ENCODE measurements around the gene ATG2B.
"Not testable (repeated sequence)": the region's sequence is repeated elsewhere in the genome, so short reads cannot be mapped to it uniquely, and the experiment has no call there.

ATG2B gene

DNA sequence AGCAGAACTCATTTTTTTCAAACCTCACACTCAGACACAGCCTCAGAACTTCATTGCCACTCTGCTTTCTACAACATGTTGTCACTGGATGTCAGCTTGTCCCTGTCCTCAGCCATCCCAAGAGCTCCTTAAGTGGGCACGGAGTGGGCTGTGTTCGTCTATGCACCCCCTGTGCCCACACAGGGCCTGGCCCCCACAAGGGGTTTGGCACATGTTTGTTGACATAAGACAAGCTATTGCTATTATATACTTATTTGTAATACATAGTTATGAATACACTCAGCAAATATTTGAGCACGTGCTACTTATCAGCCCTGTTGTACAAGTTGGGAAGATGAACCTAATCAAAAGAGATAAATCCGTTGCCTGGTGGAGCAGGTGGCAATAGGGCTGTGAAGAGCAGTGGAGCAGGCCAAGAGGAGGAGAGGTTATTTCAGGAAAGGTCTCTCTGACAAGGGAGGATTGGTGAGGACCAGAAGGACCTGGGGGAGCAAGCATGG is 111.4 kb downstream of the ATG2B start:
- FAIRE-seq, result no peak

DNA sequence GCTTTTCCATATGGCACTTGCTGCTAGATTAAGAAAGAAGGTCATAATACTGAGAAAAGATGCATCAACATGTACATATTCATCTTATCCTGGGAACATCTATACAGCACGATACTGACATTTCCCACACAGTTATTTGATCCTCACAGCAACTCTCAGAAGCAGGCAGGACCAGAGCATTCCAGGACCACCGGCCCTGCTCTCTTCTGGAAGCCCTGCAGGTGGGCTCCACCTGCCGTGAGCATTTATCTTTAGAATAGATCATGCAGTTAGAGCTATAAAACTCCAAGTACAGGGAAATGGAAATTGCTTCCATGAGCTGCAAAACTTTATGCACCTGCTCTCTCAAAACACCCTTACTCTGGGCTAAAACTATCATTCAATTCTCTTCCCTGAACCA is 112.7 kb downstream of the ATG2B start:
- no peak for FAIRE-seq

DNA sequence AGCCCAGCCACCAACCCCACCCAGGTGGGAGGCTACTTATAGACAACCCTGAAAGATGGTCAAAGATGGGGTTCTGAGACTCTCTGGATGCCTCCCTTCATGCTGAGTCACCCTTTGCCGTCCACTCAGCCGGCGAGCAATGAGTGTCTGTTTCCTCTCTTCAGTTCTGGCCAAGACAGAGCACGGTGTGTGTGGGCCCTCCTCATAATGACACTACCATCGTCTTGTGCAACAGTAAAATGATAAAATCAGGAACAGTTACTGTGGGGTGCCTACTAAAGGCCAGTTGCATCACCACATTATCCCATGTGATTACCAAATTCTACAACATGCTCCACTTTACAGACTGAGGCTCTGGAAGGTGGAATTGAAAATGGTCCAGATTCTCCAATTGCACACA is 114.1 kb downstream of the ATG2B start:
- no peak for FAIRE-seq

DNA sequence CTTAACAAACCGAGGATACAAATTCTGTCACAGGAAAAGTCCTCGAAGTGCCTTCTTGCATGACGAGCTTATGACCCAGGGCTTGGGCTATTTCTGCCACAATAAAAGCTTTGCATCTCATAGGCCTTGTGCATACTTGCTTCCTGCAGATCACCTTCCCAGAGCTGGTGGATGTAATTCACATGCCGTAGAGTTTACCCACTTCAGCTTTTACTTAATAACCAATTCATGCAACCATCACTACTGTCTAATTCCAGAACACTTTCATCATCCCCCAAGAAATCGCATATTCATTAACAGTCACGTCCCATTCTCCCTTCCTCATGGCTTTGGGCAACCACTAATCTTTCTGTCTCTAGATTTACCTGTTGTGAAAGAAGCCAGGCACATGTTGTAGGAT is 116.1 kb downstream of the ATG2B start:
- FAIRE-seq, result no peak

DNA sequence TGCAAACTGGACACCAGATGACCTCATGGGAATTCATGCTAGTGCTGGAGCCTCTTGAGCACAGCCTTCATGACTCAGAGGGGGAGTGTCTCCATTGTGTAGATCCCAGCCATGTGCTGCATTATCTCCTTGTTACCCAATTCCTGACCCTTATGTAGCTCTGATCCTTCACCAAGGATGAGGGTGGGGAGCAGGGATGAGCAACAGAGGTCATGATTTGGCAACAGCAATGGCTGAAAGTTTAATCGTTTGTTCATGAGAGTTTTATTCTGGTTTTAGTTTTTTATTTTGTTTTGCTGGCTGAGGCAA is 116.6 kb downstream of the ATG2B start:
- FAIRE-seq, result no peak

DNA sequence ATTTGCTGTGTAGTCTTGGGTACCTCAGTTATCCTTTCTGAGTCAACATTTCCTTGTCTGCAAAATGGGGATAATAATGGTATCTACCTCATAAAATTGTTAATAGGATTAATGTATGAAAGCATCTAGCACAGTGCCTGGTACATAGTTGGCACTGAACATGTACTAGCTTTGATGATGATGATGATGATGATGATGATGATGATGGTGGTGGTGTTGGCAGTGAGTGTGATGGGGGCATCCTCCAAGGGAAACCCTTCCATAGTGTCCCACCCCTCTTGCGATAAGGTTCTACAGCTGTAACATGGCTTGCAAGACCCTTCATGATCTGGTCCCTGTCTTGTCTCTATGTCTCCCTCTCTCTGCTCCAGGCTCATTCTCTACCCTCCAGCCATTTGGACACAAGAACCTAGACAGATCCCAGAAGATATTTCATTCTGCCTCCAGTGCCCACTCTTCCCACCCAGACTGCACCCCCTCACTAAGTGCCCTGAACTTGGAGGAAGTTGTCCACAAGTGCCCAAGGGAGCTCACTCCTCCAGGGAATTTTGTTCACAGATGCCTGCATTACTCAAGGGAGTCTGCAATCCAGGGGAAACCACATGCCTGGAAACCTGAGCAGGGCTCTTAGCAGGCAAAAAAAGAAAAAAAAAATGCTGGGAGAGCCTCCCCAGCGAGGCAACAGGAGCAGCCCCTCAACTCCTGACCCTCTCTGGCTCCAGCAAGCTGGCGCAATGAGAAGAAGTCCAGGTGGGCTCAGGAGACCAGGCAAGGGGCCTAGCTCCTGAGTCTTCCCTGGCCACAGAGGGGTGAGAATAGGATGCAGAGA is 117.2 kb downstream of the ATG2B start:
- no peak for FAIRE-seq

DNA sequence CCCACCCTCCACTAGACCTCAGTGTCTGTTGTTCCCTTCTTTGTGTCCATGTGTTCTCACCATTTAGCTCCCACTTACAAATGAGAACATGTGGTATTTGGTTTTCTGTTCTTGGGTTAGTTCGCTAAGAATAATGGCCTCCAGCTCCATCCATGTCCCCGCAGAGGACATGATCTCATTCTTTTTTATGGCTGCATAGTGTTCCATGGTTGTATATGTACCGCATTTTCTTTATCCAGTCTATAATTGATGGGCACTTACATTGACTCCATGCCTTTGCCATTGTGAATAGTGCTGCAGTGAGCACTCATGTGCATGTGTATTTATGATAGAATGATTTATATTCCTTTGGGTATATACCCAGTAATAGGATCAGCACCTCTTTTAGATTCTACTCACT is 118.1 kb downstream of the ATG2B start:
- not testable (repeated sequence) for FAIRE-seq

DNA sequence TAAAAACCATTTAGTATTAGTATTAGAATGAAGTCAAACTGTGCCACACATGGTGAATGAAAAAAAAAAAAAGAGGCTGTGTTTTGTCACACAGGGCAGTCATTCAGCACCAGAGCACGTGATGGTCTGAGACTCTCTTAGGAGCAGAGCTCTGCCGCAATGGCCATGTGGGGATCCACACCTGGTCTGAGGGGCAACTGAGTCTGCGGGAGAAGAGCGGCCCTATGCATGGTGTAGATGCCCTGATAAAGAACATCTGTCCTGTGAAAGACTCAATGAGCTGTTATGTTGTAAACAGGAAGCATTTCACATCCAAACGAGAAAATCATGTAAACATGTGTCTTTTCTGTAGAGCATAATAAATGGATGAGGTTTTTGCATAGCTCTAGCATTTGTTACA is 119.4 kb downstream of the ATG2B start:
- FAIRE-seq, result no peak

DNA sequence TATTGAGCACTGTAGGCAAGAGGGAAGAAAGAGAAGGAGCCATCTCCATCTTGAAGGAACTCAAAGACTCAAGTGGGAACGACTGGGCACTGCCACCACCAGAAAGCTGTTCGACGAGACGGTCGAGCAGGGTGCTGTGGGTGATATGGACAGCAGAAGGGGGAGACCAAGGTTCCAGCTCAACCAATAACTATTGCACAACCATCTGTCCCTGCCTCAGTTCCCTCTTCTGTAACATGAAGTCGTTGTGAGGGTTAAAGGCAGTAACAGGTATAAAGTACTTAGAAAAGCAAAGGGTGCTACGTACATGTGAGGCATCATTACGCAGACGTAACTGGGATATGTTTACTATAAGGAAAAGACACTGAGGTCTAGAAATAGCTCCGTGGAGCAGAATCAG is 121.0 kb downstream of the ATG2B start:
- no peak for FAIRE-seq

DNA sequence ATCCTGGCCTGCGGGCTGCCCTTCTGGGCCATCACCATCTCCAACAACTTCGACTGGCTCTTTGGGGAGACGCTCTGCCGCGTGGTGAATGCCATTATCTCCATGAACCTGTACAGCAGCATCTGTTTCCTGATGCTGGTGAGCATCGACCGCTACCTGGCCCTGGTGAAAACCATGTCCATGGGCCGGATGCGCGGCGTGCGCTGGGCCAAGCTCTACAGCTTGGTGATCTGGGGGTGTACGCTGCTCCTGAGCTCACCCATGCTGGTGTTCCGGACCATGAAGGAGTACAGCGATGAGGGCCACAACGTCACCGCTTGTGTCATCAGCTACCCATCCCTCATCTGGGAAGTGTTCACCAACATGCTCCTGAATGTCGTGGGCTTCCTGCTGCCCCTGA is 122.5 kb downstream of the ATG2B start:
- FAIRE-seq, result no peak

DNA sequence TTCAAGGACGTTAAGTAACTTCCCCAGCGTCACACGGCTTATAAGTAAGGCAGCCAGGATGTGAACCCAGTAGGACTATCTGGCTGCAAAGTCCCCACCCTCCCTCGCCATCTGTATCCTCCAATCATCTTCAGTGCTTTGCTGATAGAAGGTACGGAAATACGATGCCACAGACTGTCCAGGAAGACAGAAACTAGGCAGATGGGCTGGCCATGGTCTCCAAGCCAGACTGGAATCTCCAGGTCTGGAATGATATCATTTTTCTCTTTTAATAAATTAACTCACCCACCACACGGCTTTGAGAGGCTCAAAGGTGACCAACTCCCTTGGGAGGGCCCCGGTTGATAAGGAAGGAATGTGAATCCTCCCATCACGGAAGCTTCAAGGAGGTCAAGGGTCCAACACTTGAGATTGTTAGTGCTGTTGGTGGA is 123.4 kb downstream of the ATG2B start:
- no peak for FAIRE-seq

DNA sequence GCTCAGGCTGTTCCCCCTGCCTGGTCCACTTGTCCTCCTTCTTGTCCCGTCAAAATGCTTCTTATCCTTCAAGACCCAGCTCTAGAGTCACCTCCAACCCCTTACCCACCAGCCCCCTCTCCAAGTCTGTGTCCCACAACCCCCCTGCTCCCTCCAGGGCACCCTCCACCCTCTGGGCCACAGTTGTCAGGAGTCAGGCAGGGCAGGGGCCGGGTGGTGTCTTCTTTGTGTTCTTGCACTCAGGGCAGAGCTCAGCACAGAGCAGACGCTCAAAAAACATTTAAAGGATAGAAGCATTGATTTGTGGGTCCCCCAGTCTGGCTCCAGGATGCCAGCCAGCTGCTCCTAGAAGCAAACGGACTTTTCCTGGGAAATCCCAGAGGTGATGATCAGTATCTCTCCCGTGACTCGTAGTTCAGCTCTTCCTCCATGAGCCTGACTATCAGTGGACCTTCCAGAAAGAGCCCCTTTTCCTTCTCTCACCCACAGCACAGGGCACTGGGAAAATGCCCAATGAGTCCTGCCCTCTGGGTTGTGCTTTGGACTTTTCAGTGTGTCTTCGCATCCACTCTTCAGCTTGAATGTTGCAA is 124.4 kb downstream of the ATG2B start:
- no peak for FAIRE-seq

DNA sequence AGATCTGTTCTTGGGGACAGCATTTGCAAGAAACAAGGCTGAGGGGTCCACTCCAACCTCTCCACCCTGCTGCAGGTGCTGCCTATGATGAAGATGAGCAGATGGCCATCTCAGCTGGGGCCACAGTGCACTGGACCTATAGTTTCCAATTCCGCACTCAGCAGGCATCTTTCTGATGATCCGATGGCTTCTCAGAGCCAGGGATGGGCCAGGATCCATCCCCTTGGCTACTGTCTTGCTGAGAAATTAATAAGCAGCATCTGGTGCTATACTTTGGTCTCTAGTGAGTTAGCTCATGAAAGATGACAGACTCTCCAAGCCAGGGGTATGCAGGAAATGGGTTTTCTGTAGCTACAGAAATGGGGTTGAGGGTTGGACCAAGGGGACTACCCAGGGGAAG is 125.5 kb downstream of the ATG2B start:
- FAIRE-seq, result no peak

DNA sequence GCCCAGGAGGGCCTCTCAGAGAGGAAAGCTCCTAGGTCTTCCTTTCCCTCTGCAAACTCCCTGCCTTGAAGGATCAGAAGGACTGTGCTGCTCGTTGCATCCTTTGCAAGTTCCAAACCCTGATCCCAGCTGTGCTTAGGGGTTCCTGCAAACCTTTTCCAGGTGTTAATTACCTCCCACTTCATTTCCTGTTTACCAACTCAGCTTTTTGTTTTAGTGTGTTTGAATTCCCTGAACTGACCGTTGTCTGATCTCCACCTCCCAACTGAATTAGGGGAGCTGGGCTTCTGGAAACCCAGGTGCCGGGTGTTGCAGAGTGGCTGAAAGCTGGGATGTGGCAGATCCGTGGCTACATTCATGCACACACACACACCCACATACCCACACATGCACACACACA is 127.7 kb downstream of the ATG2B start:
- FAIRE-seq, result no peak

DNA sequence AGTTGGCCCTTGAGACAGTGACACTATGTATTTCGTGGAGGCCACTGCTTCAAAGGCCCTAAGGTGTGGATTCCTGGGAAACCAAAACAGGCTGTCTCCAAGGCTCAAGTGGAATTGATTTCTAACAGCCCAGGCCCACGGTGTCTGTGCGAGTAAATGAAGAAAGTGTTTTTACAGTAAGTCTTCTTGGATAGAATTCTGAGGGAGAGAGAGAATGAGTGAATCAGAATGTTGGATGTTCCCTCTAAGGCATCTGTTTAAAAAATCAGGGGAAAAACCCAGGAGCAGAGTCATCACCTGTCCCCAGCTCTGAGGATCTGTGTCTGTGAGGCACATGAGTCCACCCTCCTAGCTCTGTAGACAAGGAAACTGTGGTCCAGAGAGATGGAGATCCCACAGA is 129.5 kb downstream of the ATG2B start:
- FAIRE-seq, result no peak

DNA sequence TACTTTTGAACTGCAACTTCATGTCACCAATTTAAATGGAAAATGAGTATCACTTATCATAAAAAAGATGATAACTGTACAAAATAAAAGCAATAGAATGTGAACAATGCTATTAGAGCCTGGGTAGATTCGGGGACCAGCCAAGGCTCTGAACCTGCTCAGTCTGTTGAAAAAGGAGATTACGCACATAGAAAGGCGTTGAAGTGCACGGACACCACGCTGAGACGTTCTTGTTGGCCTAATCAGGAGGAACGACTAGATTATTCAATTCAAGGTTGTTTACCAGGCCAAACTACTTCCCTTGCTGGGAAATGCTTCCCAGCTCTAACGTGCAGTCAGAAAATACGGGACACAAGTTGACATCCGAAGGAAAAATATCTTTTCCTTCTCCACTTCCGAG is 130.6 kb downstream of the ATG2B start:
- FAIRE-seq, result no peak

DNA sequence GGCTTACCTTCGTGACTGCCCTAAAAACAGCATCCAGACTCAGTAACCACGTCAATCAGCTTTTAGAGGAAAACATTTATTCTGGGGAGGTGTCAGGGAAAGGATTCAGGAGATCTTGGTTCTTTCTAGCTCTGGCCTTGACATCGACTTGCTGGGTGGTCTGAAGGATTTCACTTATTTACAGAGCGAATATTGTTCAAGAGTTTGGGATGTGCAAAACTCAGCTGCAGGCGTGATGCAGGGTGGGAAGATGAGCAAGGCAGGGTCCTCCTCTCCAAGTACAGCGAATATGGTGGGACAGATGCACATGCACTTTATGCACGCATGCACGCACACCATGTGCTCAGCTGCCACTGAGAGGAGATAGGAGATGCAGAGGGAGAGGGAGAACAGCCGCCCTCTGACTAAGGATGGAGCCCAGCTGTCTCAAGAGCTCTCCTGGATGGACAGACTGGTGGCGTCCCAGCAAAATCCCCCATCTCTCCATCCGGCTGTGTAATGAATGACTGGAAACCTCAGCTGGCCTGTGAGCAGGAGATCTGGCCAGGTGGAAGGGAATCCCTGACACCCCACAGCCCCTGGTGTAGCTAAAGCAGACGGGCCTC is 131.5 kb downstream of the ATG2B start:
- FAIRE-seq, result no peak

DNA sequence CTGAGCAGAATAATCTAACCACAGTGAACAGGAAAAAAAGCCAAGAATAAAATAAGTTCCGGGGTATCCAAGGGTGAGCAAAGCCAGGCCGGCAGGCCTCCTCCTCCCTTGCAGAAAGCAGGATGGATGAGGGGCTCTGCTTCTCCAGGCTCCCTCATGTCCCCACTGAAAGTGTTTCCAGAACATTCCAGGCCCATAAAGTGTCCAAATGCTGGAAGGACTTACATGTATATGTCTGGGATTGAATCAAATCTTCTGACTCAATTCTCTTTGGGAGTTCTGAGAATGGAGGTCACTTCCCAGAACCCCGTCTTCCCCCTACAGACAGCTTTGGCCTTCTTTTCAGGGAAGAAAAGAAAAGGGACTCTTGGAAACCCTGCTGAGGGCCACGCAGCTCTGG is 132.1 kb downstream of the ATG2B start:
- FAIRE-seq, result no peak

DNA sequence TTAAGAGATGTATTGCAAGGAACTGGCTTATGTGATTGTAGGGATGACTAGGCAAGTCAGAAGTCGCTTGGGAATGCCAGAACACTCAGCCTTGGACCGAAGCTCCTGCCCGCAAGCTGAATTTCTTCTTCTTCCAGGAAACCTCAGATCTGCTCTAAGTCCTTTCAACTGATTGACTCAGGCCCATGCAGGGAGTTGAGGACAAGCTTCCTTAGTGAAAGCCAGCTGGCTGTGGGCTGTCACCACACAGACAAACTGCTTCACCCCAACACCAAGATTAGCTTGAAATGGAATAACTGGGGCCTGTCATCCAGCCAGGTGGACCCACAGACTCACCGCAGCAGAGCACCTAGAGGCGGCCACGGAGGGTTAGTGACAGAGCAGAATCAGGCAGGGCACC is 133.8 kb downstream of the ATG2B start:
- no peak for FAIRE-seq
